KMS-11 (cell line): ENCODE measurements around the gene NEDD4L.

Experiments
- H2AFZ ChIP-seq: fragments of 200-600 bp; sonication (generic); 2 replicates; pipeline ENCODE4 v1.6.1; 2016; ENCODE audit warnings: antibody characterized with exemption, mixed run types, low read depth
- H3K27ac ChIP-seq: fragments of 200-600 bp; sonication (generic); 2 replicates; pipeline ENCODE4 v1.6.1; 2016; ENCODE audit warnings: mild to moderate bottlenecking, mixed run types
- H3K27me3 ChIP-seq: fragments of 200-600 bp; sonication (generic); 2 replicates; pipeline ENCODE4 v1.6.1; 2017; ENCODE audit warnings: mild to moderate bottlenecking, low read depth, mixed run types, moderate library complexity; ENCODE audit not compliant: insufficient read depth
- H3K36me3 ChIP-seq: fragments of 200-600 bp; sonication (generic); 2 replicates; pipeline ENCODE4 v1.6.1; 2017; ENCODE audit warnings: mild to moderate bottlenecking, mixed run types; ENCODE audit not compliant: insufficient read depth
- H3K4me1 ChIP-seq: fragments of 200-600 bp; sonication (generic); 2 replicates; pipeline ENCODE4 v1.6.1; 2016; ENCODE audit warnings: mild to moderate bottlenecking, low read depth, mixed run types; ENCODE audit not compliant: poor library complexity, severe bottlenecking
- H3K4me2 ChIP-seq: fragments of 200-600 bp; sonication (generic); 2 replicates; pipeline ENCODE4 v1.7.0; 2016; ENCODE audit warnings: mild to moderate bottlenecking, mixed run types
- H3K4me3 ChIP-seq: fragments of 200-600 bp; sonication (generic); IDR thresholded peaks from 2 replicates; pipeline ENCODE4 v1.6.1; 2017; ENCODE audit warnings: low read depth, low read length, mixed read lengths; ENCODE audit not compliant: insufficient read depth
- H3K79me2 ChIP-seq: fragments of 200-600 bp; sonication (generic); 2 replicates; pipeline ENCODE4 v1.6.1; 2016; ENCODE audit warnings: low read depth, mixed run types; ENCODE audit not compliant: insufficient read depth
- H3K9ac ChIP-seq: fragments of 200-600 bp; sonication (generic); 2 replicates; pipeline ENCODE4 v1.6.1; 2016; ENCODE audit warnings: mild to moderate bottlenecking, mixed run types
- H4K20me1 ChIP-seq: fragments of 200-600 bp; sonication (generic); 2 replicates; pipeline ENCODE4 v1.6.1; 2016; ENCODE audit warnings: mild to moderate bottlenecking, mixed run types; ENCODE audit not compliant: insufficient read depth
- TF ChIP-seq, protein P1 (sequence below): fragments of 200-600 bp; sonication (generic); conservative IDR thresholded peaks from 2 replicates; pipeline ENCODE4 v1.6.1; 2017; ENCODE audit warnings: low read depth, mild to moderate bottlenecking, antibody characterized with exemption, low read length, moderate library complexity, mixed read lengths

Gene NEDD4L

DNA sequence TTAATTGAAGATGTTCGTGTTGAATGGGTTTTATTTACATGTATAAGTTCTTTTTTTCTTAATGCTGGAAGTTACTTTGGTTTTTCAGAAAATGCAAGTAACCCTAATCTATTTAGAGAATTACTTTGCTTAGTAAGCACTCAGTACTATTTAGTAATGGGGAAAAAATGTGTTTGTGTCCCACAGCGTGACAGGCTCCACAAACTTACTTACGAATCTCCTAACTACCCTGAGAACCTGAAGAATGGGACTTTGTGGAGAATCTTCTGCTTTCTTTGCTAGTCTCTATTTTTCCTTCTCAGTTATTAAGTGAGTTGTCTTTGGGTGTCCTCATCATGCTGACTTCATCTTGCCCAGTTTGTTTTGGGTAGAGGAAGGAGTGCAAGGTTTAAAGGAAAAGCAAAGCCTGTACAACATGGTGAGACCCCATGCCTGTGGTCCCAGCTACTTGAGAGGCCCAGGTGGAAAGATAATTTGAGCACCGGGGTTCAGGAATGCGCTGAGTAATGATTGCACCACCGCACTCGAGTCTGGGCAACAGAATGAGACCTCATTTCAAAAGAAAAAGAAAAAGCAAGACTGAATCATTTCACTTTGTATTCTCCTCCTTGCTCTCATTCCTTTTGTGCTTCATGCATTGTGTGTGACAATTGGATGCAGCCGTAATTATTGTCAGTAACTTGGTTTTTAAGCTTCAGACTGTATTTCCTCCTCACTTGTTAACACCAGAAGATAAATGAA, 10.2 kb downstream of the NEDD4L start:
- Histone ChIP-seq H3K4me2 (peak overlapping the region; percentile 63), H2AFZ (peak overlapping the region; percentile 23), H3K4me1 (peaks cover 97% of the 10 kb centered on the region), H3K9ac (peak overlapping the region; percentile 23; the same call in 1 of the 2 replicates), H3K27ac (peak overlapping the region; percentile 67), H4K20me1 (no peaks in the 10 kb centered on the region), H3K36me3 (no peaks in the 10 kb centered on the region), H3K27me3 (no peaks in the 10 kb centered on the region), H3K79me2 (peaks cover 15% of the 10 kb centered on the region; the same call in 1 of the 2 replicates), H3K4me3 (no peak overlapping the region)
- TF ChIP-seq, protein P1, sequence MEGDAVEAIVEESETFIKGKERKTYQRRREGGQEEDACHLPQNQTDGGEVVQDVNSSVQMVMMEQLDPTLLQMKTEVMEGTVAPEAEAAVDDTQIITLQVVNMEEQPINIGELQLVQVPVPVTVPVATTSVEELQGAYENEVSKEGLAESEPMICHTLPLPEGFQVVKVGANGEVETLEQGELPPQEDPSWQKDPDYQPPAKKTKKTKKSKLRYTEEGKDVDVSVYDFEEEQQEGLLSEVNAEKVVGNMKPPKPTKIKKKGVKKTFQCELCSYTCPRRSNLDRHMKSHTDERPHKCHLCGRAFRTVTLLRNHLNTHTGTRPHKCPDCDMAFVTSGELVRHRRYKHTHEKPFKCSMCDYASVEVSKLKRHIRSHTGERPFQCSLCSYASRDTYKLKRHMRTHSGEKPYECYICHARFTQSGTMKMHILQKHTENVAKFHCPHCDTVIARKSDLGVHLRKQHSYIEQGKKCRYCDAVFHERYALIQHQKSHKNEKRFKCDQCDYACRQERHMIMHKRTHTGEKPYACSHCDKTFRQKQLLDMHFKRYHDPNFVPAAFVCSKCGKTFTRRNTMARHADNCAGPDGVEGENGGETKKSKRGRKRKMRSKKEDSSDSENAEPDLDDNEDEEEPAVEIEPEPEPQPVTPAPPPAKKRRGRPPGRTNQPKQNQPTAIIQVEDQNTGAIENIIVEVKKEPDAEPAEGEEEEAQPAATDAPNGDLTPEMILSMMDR, result no peak

DNA sequence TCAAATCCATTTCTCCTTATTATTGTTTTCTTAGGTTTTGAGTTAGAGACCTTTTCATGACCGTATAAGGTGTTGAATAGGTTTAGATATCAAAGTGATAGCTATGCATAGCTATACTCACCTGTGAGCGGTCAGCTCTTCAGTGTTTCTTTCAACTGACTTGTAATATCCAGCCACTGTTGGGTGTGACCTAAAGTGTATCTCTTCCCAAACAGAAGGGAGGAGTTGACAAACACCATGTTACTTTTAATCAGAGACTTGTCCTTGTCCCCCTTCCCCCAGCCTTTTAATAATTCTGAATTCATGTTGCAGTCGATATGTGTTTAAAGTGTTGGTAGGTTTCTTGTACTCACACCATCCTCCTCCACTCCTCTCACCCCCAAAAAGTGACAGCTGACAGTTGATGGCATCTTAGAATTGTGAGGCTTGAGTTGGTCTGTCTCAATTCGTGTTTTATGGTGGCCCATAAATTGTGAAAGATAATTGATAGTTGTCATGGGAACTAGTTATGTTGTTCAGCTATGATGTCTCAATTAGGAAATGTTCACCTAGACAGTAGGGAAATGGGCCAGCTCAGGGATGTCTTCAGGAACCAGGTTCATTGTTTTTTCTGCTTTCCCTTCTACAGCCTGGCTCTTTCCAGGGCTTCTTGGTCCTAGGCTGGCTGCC, 12.0 kb downstream of the NEDD4L start:
- H3K4me2 ChIP-seq, result peak overlapping the region; percentile 63; the same call in 1 of the 2 replicates
- H3K4me3 ChIP-seq, result no peak overlapping the region
- TF ChIP-seq, protein P1, result no peak
- H3K27ac ChIP-seq, result no peak overlapping the region
- no peak overlapping the region for H3K9ac ChIP-seq
- H3K79me2 ChIP-seq, result peaks cover 12% of the 10 kb centered on the region; the same call in 1 of the 2 replicates
- H4K20me1 ChIP-seq, result no peaks in the 10 kb centered on the region
- peaks cover 87% of the 10 kb centered on the region for H3K4me1 ChIP-seq
- no peak overlapping the region for H2AFZ ChIP-seq
- no peaks in the 10 kb centered on the region for H3K27me3 ChIP-seq
- H3K36me3 ChIP-seq, result no peaks in the 10 kb centered on the region

- H3K36me3 ChIP-seq, result no peaks in the 10 kb centered on the region
- H3K4me1 ChIP-seq, result peaks cover 79% of the 10 kb centered on the region
- H2AFZ ChIP-seq, result no peak overlapping the region
- TF ChIP-seq, protein P1, result no peak
- H3K27me3 ChIP-seq, result no peaks in the 10 kb centered on the region
- no peaks in the 10 kb centered on the region for H4K20me1 ChIP-seq
- no peak overlapping the region for H3K9ac ChIP-seq
- H3K4me2 ChIP-seq, result peak overlapping the region; percentile 5; the same call in 1 of the 2 replicates
- H3K4me3 ChIP-seq, result no peak overlapping the region
- peaks cover 7% of the 10 kb centered on the region; the same call in 1 of the 2 replicates for H3K79me2 ChIP-seq
- no peak overlapping the region for H3K27ac ChIP-seq
These were observed 12.8 kb downstream of the NEDD4L start for GRCh38 chr18:58056852-58057251.

- H3K27ac ChIP-seq, result peak overlapping the region; percentile 6; the same call in 1 of the 2 replicates
- peak overlapping the region; percentile 5; the same call in 1 of the 2 replicates for H3K4me2 ChIP-seq
- no peak overlapping the region for H3K9ac ChIP-seq
- TF ChIP-seq, protein P1, result no peak
- no peak overlapping the region for H3K4me3 ChIP-seq
- H3K4me1 ChIP-seq, result peaks cover 73% of the 10 kb centered on the region
- H3K27me3 ChIP-seq, result no peaks in the 10 kb centered on the region
- no peaks in the 10 kb centered on the region for H3K36me3 ChIP-seq
- no peaks in the 10 kb centered on the region for H4K20me1 ChIP-seq
- no peak overlapping the region for H2AFZ ChIP-seq
- H3K79me2 ChIP-seq, result peaks cover 7% of the 10 kb centered on the region; the same call in 1 of the 2 replicates
These were observed 13.4 kb downstream of the NEDD4L start for GRCh38 chr18:58057291-58057965.
